ENCODE measurements around the gene ESR2.

- no peak for TF ChIP-seq POLR2A (IDR thresholded peaks at IDR 0.05; ENCODE audit: low read length)
- no peak for TF ChIP-seq GATA1 (IDR thresholded peaks at IDR 0.05; ENCODE audit: low read depth, low read length)
Observed at GRCh38 chr14:64095620-64096019, 198.6 kb downstream of the ESR2 start.

Measured in erythroblast (primary cell).